HEK293T (cell line): ENCODE measurements around the gene UBE2E2.
A peak's percentile ranks its signal among the peaks of the same experiment; 100 is the strongest.

Experiments used
- CTCF ChIA-PET: fragments of 350-600 bp; formaldehyde crosslinking; extraction: SDS; loops from one replicate; lab custom pipeline; 2021; ENCODE audit warnings: antibody characterized with exemption, inconsistent platforms; lab: Yijun Ruan, JAX
- POLR2A ChIA-PET: fragments of 350-600 bp; formaldehyde crosslinking; extraction: SDS; loops from one replicate; lab custom pipeline; 2020; ENCODE audit warnings: antibody characterized with exemption, inconsistent platforms; lab: Yijun Ruan, JAX
- DNase-seq: peaks from one replicate; pipeline ENCODE4 v3.0.0; 2012; ENCODE audit warnings: mixed read lengths; ENCODE audit errors: extremely low spot score
- ARNT ChIP-seq: fragments of 450-650 bp; IDR thresholded peaks from 2 replicates; pipeline ENCODE4 v1.6.1; 2017; ENCODE audit warnings: mild to moderate bottlenecking
- BHLHE40 ChIP-seq: fragments of 450-650 bp; IDR thresholded peaks from 2 replicates; pipeline ENCODE4 v1.6.1; 2016; ENCODE audit warnings: mild to moderate bottlenecking, moderate library complexity, borderline replicate concordance
- CTBP1 ChIP-seq: fragments of 450-650 bp; IDR thresholded peaks from 2 replicates; pipeline ENCODE4 v1.6.1; 2016; ENCODE audit warnings: borderline replicate concordance
- ELF4 ChIP-seq: fragments of 450-650 bp; IDR thresholded peaks from 2 replicates; pipeline ENCODE4 v1.6.1; 2017; ENCODE audit warnings: antibody characterized with exemption
- FOXA1 ChIP-seq: fragments of 450-650 bp; IDR thresholded peaks from 2 replicates; pipeline ENCODE4 v1.6.1; 2016; ENCODE audit warnings: mild to moderate bottlenecking
- FOXK2 ChIP-seq: fragments of 450-650 bp; IDR thresholded peaks from 2 replicates; pipeline ENCODE4 v1.6.1; 2016; ENCODE audit warnings: mild to moderate bottlenecking
- FOXM1 ChIP-seq: fragments of 450-650 bp; IDR thresholded peaks from 2 replicates; pipeline ENCODE4 v1.6.1; 2017; ENCODE audit warnings: mild to moderate bottlenecking, borderline replicate concordance
- HDGF ChIP-seq: fragments of 450-650 bp; IDR thresholded peaks from 2 replicates; pipeline ENCODE4 v1.6.1; 2017; ENCODE audit warnings: antibody characterized with exemption, borderline replicate concordance
- L3MBTL2 ChIP-seq: fragments of 450-650 bp; conservative IDR thresholded peaks from 2 replicates; pipeline ENCODE4 v1.6.1; 2016; ENCODE audit warnings: mild to moderate bottlenecking
- LEF1 ChIP-seq: fragments of 450-650 bp; IDR thresholded peaks from 2 replicates; pipeline ENCODE4 v1.6.1; 2017; ENCODE audit warnings: mild to moderate bottlenecking, borderline replicate concordance
- NFRKB ChIP-seq: fragments of 450-650 bp; IDR thresholded peaks from 2 replicates; pipeline ENCODE4 v1.6.1; 2016; ENCODE audit warnings: mild to moderate bottlenecking, moderate library complexity
- PKNOX1 ChIP-seq: fragments of 450-650 bp; IDR thresholded peaks from 2 replicates; pipeline ENCODE4 v1.6.1; 2016
- SP1 ChIP-seq: fragments of 450-650 bp; IDR thresholded peaks from 2 replicates; pipeline ENCODE4 v1.6.1; 2017
- SUZ12 ChIP-seq: fragments of 450-650 bp; IDR thresholded peaks from 2 replicates; pipeline ENCODE4 v1.6.1; 2016; ENCODE audit warnings: mild to moderate bottlenecking
- TARDBP ChIP-seq: fragments of 450-650 bp; IDR thresholded peaks from 2 replicates; pipeline ENCODE4 v1.6.1; 2016
- ZNF384 ChIP-seq: fragments of 450-650 bp; IDR thresholded peaks from 2 replicates; pipeline ENCODE4 v1.6.1; 2016

Gene UBE2E2

DNA sequence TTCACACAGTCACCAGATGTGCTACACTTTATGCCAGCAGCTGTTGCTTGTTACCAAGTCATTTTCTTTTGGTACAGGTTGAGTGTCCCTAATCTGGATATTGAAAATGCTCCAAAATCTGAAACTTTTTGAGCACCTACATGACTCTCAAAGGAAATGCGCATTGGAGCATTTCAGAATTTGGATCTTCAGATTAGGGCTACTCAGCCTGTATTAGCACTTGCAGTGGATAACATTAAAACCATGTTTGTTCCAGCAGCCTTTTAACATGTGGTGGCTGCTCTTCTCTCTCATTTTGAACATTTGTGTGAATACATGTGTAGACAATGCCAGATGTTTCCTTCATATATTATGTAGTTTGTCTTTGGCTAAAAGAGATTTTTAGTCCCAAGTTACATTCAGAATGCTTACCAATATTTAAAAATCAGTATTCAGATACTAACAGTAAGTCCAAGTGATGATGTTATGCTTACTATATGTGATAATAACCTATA, 371.7 kb downstream of the UBE2E2 start:
- ChIA-PET POLR2A (no interaction called here), CTCF (no interaction called here)
- TF ChIP-seq SP1: no peak
- no peak for TF ChIP-seq CTBP1
- no peak for TF ChIP-seq NFRKB
- TF ChIP-seq BHLHE40: no peak
- no peak for TF ChIP-seq SUZ12
- TF ChIP-seq ZNF384: no peak
- TF ChIP-seq PKNOX1: no peak
- no peak for TF ChIP-seq FOXM1
- DNase-seq: no peak

DNA sequence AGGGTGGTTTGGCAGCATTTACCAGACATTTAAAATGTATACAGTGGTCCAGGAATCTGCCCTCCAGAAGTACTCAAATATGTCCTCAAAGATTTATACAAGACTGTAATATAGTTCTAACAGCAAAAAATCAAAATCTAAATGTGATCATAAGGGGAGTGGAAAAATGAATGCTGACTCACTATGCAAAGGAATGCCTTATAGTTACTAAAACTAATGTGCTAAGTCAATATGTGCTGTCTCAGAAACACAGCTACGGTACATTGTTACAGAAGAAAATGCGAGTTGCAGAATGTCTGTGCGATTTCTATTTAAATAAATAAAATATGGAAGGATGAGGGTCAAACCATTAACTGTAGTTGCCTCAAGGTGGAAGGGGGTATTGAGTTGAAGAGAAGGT, 372.6 kb downstream of the UBE2E2 start:
- ChIA-PET POLR2A (no interaction called here), CTCF (no interaction called here)

DNA sequence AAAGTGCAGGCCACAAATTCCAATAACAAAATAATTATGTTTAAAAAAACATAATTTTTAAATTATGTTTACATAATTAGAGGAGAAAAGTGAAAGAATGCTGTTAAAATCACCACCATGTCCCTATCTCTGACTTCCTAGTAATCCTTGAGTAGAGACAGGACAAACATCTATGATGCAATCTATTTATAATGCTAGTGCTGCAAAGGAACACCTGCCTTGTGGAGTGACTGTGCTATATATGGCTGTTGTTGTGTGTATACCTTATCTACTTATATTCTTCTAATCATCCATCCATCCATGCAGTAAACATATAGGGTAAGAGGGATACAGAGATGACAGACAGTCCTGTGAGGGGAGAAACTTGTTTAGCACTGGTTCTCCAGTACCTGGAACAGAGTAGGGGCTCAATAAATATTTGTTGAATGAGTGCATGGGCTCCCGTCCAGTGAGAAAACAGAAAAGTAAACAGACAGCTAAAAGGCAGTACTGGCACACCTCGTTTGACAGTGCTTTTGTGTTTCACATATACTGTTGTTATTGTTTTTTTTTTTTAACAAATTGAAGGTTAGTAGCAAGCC, 373.3 kb downstream of the UBE2E2 start:
- ChIA-PET CTCF (no interaction called here), POLR2A (no interaction called here)
- TF ChIP-seq NFRKB (no peak), SUZ12 (no peak), ELF4 (no peak), CTBP1 (no peak), FOXK2 (no peak), FOXA1 (no peak), L3MBTL2 (no peak), SP1 (no peak)
- no peak for DNase-seq

More for the DNA sequence above, 372.6 kb downstream of the UBE2E2 start:
- DNase-seq: no peak
- TF ChIP-seq CTBP1 (no peak), FOXA1 (no peak)

- POLR2A ChIA-PET: interaction anchor here (0.6 kb wide), 1 partner anchor 170 kb away, joined by 3 read pairs; no protein-coding TSS in a partner anchor
- DNase-seq: no peak
- CTCF ChIA-PET: no interaction called here
- TF ChIP-seq ELF4: no peak
- TF ChIP-seq TARDBP: no peak
- no peak for TF ChIP-seq BHLHE40
- TF ChIP-seq CTBP1: no peak
- no peak for TF ChIP-seq L3MBTL2
- no peak for TF ChIP-seq ZNF384
- no peak for TF ChIP-seq FOXA1
- TF ChIP-seq LEF1: no peak
- no peak for TF ChIP-seq SUZ12
- no peak for TF ChIP-seq FOXK2
- TF ChIP-seq ARNT: no peak
- TF ChIP-seq HDGF: no peak
- TF ChIP-seq NFRKB: no peak
- TF ChIP-seq FOXM1: no peak
- TF ChIP-seq SP1: no peak
These were observed 377.1 kb downstream of the UBE2E2 start for GRCh38 chr3:23580096-23580713.

DNA sequence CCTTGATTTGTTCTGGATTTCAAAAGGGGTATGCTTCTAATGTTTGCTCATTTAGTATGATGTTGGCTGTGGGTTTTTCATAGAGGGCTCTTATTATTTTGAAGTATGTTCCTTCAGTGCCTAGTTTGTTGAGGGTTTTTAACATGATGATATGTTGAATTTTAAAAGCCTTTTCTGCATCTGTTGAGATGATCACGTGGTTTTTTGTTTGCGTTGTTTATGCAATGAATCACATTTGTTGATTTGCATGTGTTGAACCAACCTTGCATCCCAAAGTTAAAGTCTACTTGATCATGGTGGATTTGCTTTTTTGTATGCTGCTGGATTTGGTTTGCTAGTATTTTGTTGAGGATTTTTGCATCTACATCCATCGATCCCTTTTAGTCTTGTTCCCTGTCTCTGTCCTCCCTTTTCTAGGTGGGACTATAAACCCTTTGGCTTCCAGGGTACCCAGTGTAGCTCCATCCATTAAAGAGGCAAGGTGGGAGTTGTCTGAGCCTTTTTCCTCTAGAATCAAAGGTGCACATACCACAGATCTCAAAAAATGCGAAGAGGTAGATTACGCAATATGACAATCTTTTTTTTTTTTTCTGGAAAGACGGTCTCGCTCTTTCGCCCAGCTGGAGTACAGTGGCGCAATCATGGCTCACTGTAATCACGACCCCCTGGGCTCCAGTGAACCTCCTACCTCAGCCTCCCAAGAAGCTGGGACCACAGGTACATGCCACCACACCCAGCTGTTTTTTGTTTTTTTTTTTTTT, 381.0 kb downstream of the UBE2E2 start:
- DNase-seq: no peak
- ChIA-PET POLR2A (no interaction called here), CTCF (no interaction called here)
- no peak for TF ChIP-seq SP1
- 0 out of 2 replicates have a peak, but pooled peaks have one; percentile 4 for TF ChIP-seq ZNF384

DNA sequence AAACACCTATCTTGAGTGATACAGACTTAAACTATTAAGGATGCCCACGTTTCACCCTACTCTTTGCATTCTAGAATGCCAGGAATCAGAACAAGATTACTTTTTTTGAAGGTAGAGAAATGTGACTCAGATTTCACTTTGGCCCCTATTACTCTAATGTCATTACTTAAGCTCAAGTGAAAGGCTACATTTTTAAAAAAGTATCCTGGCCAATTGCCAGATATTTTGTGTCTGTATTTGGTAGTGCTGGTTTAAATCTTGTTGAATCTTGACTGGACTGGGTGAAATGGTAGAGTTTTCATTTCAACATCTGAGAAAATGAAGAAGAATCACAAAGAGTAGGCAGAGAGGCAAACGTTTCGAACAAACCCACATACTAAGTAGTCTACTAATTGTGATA, 384.4 kb downstream of the UBE2E2 start:
- ChIA-PET CTCF (no interaction called here), POLR2A (no interaction called here)
- no peak for DNase-seq
- TF ChIP-seq SP1 (no peak), SUZ12 (no peak), FOXM1 (no peak), FOXK2 (no peak), L3MBTL2 (no peak), HDGF (no peak), BHLHE40 (no peak), ARNT (no peak), PKNOX1 (no peak), ZNF384 (no peak), TARDBP (no peak), LEF1 (no peak), NFRKB (no peak), CTBP1 (no peak), ELF4 (no peak), FOXA1 (no peak)

DNA sequence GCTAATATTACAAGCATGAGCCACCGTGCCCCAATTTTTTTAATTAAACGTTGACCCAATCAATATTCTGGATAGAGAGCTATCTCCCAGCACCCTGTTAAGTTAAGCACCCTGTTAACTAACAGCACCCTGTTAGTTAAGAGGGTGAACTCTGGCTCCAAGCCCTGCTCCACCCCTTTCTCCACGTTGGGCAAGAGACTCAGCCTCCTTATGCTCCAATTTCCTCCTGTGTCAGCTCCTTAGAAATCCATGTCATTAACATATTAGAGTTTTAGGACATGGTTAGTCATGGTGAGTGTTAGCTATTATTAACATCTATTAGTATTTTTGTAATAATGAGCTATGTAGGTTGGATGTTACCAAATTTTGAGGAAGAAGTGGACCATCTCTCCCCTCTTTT, 385.4 kb downstream of the UBE2E2 start:
- TF ChIP-seq PKNOX1 (no peak), HDGF (no peak), ARNT (no peak), SP1 (no peak), SUZ12 (no peak), ELF4 (no peak)
- DNase-seq: no peak
- ChIA-PET CTCF (no interaction called here), POLR2A (no interaction called here)
